Measurements from ENCODE around the gene PGAM5. TPM values are rescaled to one million over a fixed set of nuclear protein-coding genes. Genes with fewer than 3 reads are reported as not detected.
A peak's percentile ranks its signal among the peaks of the same experiment; 100 is the strongest.

Gene PGAM5
- total and polyA plus RNA-seq, 9 of the 15 experiments (the other 6 are each of a cell fraction or from before 2014, with no cell fraction given) = 7.4 to 121 (median 69.5) TPM

- no peak for ATAC-seq
- CTCF ChIA-PET (ENCODE audit: low intra/inter-chr PET ratio) = no interaction called here
- 93% methylated on average over 29 of the region's 29 CpGs for WGBS (ENCODE audit: insufficient coverage, low coverage, missing lambda C conversion rate)
Observed at GRCh38 chr12:132662901-132663755, 47.5 kb upstream of the PGAM5 start.

More at GRCh38 chr12:132662901-132663755, 47.5 kb upstream of the PGAM5 start:
- Histone ChIP-seq H3K4me2 (ENCODE audit: insufficient read depth, low read length) (no peak overlapping the region), H3K27me3 (ENCODE audit: control insufficient read depth in 2 of 2, insufficient read depth in 2 of 2, low read length in 2 of 2) (no peaks in the 10 kb centered on the region), H3K36me3 (ENCODE audit: control insufficient read depth, insufficient read depth, low read length) (peaks cover 100% of the 10 kb centered on the region), H3K4me3 (no peak overlapping the region), H3K9me1 (ENCODE audit: control insufficient read depth, insufficient read depth, low read length) (no peaks in the 10 kb centered on the region), H3K79me2 (ENCODE audit: control insufficient read depth, insufficient read depth, low read length) (no peaks in the 10 kb centered on the region), H3K4me1 (replicated peaks in 1 of 2; ENCODE audit: control insufficient read depth in 2 of 2, insufficient read depth in 2 of 2, low read length in 2 of 2) (no peaks in the 10 kb centered on the region), H4K20me1 (replicated peaks; ENCODE audit: control insufficient read depth, insufficient read depth, low read length) (peaks cover 3% of the 10 kb centered on the region; the same call in 1 of the 2 replicates), H3K9me3 (replicated peaks; ENCODE audit: control insufficient read depth, insufficient read depth, low read depth, low read length) (no peaks in the 10 kb centered on the region), H3K27ac (ENCODE audit: extremely low read depth, low read depth, low read length) (no peak overlapping the region), H2AFZ (ENCODE audit: low read depth, low read length) (no peak overlapping the region), H3K9ac (ENCODE audit: insufficient read depth in 1 of 2, low read depth in 2 of 2, low read length in 2 of 2) (no peak overlapping the region)
- in situ Hi-C loops (cut with MboI) = no loop called here
- DNase-seq (ENCODE audit: extremely low read depth in 1 of 4, low spot score in 3 of 4) (no peak), FAIRE-seq (no peak)
- POLR2A ChIA-PET = interaction anchor here (0.7 to 2.0 kb wide), 5 partner anchors 8 to 17 kb away, joined by 3 to 5 read pairs (median 3); no protein-coding TSS in a partner anchor
- BruUV-seq (replicated peaks) = no TSS peak
- intact Hi-C loops (cut with micrococcal nuclease) = no loop called here
- TF ChIP-seq ZNF184 (CRISPR knock-in tag; IDR thresholded peaks at IDR 0.05) = no peak
- no peak for TF ChIP-seq ZNF717 (CRISPR knock-in tag; IDR thresholded peaks at IDR 0.05)
- peak; percentile 16; the same call in 1 of the 2 replicates for TF ChIP-seq POLR2AphosphoS5 (IDR thresholded peaks at IDR 0.05; ENCODE audit: control insufficient read depth, insufficient read depth, low read depth, low read length)
- no peak for TF ChIP-seq TSC22D4 (tag; IDR thresholded peaks at IDR 0.05)
- no peak for TF ChIP-seq NFIC (IDR thresholded peaks at IDR 0.05)
- no peak for TF ChIP-seq ZC3H4 (CRISPR knock-in tag; IDR thresholded peaks at IDR 0.05; ENCODE audit: borderline replicate concordance)
- peak; percentile 23 for TF ChIP-seq RBM22 (IDR thresholded peaks at IDR 0.05; ENCODE audit: low read depth, low read length, poor library complexity, severe bottlenecking)
